Measurements from ENCODE around the gene INPP5E.
A peak's percentile ranks its signal among the peaks of the same experiment; 100 is the strongest.

The INPP5E gene

DNA sequence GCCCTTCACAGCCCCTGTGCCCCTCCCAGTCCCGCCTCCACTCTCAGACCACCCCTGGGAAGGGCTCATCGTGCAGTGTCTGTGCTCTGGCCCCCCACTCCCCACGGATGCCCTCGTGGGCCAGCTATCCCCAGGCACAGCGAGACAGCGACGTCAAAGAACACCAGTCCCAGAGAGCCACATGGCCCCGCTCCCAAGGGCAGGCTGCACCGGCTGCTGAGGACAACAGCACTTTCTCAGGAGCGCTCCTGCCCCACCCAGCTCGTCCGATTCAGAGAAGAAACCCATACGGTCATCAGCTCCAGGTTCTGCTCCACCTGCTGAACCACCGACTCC is 34.9 kb downstream of the INPP5E start:
- no peak for DNase-seq (ENCODE audit: low spot score)

DNA sequence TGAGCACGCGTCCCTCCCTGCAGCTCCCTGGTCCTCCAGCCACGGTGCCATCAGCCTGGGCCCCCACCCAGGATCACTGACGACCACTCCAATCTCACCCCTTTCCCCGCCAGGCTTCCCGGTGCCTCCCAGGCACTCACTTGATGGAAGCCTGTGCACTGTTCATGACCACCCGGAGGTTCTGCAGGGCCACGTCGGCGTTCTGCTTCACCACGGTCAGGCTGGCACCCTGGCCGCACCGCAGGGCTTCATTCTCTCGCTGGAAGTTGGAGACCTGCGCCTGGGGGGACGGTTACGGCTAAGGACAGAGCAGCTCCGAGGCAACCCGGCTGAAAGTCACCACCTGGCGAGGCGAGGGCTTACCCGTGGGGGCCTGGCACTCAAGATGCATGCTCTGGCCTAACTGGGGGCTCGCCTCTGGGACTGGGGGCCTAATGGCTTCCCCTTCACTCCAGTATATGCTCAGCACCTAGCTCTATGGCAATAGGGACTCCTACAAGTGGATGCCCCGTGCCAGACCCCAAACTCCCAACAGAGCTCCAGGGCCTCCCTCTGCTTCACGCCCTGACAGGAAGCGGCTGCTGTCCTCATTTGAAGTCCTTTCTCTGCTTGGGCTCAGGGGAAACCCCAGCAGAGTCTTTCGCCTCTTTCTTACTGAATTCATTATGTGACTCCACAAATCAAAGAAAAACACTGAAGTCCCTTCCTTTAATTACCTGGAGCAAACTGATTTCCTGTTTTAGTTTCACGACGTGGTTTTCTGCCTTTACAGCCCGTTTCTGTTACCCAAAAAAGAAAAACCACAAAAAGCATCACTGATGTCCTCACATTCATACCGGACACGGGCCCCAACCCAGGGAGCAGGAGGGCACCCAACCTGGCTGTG is 35.5 kb downstream of the INPP5E start:
- peak; percentile 38 for DNase-seq (ENCODE audit: low spot score)

DNA sequence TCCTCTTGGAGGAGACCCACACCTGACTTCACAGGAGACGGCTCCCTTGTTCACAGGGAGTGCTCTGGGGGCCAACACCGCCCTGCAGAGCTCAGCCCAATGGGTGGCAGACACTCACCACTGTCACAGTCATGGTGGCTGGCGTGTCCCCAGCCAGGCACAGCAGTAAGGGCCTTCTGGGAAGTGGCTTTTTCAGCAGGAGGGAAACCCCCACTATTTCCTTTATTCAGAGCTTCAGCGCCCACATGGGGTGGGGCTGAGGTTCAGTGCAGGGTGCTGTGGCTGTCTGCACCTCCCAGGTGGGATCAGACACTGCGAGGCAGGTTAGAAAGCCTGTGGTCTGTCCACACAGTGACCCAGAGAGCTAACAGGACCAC is 36.1 kb downstream of the INPP5E start:
- DNase-seq (ENCODE audit: low spot score): peak; percentile 89

DNA sequence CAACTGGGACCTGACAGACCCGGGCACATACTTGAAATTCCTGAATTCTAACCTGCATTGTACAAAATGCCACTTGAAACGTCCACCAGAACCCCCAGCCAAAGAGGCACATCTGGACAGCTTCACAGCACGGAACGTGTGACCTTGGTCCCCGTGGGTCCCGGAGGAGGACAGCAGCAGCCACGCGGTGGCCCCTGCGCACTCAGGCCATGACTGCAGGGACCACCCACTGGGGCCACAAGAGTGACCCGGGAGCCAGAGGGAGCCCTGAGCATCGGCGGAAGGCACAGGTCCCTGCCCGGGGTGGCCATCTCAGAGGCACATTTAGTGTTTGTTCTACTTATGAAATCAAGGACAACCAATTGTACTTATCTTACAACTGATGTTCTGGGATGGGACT is 37.6 kb downstream of the INPP5E start:
- DNase-seq (ENCODE audit: low spot score): no peak

DNA sequence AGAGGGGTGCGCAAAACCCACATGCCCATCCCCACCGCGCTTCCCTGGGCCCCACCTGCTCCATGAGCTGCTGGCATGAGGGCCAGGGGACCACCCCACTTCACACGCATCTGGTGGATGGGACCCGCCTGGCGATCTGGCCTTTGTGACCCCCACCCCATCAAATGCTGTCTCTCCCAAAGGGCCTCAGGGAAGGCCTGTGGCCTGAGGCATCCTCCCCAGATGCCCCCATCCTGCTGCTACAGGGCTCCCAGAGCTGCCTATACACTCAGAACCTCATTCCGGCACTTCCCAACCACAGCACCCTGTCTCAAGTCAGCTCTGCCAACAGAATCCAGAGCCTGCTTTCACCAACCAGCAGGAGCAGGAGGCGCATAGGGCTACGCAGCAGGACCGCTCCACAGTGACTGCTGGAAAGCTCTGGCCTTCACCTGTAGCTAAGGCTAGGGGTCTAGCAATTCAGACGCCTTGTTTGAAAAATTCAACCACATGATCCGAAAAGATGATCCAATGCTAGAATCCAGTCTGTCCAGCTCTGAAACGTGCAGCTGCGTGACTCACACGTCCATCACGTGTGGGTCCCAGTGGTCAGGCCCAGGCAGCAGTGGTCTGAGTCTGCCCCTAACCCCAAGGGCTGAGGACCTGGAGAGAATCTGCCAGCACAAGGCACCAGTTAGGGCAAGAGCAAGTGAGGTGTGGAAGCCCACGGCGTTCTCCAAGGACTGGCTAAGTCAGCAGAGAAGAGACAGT is 38.3 kb downstream of the INPP5E start:
- DNase-seq (ENCODE audit: low spot score): no peak

DNA sequence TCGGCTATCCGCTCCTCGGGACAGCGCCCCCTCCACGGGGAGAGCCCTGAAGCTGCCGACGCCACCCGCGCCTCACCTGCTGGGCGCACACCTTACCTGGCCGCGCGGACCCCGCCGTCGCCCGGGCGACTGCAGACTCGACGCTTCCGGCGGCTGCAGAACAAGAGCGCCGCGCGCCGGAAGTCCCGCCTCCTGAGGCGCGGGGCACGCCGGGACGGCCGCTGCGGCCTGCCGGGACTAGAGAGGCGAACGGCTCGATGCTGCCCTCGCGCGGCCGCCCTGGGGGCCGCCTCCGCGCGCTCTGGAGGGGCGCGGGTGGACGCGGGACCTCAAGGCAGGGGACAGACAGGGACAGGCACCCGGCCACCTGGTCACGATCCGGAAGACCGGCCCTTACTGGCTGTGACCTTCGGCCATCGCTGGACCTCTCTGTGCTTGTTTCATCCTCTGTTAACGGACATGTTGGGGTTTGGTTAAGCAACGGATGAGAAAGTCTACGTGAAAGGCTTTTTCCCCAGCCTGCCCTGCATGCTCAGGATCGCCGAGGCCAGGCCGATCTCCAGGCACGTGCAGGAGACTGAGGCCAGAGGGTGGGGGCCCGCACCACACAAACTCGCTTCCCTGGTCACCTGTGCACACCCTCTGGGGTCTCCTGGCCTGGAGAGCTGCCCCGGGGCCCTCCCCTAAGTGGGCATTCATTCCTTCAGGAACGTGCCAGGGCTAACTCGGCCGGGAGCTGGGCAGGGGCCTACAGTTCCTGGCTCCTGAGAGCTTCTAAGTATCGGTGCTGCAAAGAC is 39.4 kb downstream of the INPP5E start, which contains the start of gene SNAPC4:
TSS of gene SNAPC4 (minus strand) at position 133 of the 797 bp plus-strand sequence. CDS start 1,742 bp downstream, outside the sequence.
- DNase-seq (ENCODE audit: low spot score): peak; percentile 87

DNA sequence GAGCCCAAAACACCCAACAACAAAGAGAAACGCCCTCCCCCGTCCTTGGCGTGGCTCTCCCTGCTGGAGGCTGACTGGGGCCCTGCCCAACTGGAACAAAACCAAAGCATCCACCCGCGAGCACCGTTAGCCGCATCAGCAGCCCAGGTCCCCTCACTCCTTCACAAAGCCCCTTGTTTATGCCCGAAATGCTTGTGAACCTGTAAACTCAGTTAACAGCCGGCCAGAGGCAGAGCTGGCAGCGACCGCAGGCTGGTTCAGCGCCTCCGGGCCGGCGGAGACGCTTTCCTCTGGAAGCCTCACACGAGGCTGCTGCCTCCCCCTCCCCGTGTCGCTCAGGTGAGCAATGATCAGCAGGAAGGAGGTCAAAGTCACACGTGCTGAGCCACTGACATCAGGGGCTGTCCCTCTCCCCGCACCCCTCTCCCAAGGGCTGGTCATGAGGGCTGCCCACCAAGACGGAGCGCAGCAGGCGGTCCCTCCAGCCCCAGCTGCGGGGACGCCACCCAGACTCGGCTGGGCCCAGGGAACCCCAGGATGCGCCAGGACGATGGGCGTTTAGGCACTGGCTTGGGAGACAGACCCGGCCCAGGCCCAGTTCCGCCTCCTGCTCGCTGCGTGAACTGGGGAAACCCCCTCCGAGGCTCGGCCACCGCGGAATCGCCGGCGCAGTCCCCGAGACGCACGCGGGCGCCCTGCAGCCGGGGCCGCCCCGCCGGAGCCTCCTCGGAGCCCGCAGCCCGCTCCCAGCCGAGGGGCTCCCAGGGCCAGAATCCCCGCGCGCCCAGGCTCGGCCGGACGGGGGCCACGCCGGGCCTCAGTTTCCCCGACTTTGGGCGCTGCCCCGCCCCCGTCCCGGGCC is 40.2 kb downstream of the INPP5E start:
- peak; percentile 26 for DNase-seq (ENCODE audit: low spot score)

DNA sequence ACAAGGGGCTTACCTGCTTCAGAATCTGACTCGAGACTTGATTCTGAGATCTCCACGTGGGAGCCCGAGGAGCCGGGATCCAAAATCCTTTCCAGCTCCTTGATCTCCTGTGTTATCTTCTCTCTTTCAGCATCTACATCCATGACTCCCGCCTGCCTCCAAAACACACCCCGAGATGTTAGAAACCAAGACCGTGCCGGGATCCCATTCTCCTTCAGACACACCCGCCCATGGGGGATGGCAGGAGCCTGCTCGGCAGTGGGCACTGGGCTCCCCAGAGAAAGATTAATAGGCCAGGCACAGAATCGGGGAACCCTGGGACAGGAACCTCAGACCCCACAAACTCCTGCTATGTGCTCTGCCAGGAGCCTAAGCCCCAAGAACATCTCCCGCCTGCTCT is 41.4 kb downstream of the INPP5E start:
- DNase-seq (ENCODE audit: low spot score): no peak

DNA sequence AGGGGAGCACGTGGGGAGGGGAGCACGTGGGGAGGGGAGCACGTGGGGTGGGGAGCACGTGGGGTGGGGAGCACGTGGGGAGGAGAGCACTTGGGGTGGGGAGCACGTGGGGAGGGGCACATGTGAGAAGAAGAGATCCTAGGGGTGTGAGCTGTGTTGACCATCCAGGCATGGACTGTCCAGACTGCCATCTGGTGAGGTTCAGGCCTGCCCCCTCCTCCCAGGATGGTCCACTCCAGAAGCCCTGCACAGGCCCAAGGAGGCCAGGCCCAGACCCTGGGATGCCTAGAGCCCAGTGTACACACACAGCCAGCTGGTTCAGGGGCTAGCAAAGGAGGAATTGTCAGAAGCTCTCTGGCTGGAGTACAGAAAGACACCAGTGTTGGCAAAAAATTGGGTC is 42.0 kb downstream of the INPP5E start:
- DNase-seq (ENCODE audit: low spot score): no peak

DNA sequence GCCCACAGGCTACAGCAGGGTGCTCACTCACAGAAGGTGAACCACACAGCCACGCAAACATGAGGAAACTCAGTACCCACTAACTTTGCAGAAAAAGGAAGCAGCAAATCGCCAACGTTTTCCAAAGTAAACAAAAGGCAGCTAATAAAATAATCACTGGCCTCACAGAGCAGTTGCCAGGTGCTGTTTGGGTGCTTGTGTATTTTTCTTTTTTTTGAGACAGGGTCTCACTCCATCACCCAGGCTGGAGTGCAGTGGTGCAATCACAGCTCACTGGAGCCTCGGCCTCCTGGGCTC is 43.5 kb downstream of the INPP5E start:
- DNase-seq (ENCODE audit: low spot score): no peak

DNA sequence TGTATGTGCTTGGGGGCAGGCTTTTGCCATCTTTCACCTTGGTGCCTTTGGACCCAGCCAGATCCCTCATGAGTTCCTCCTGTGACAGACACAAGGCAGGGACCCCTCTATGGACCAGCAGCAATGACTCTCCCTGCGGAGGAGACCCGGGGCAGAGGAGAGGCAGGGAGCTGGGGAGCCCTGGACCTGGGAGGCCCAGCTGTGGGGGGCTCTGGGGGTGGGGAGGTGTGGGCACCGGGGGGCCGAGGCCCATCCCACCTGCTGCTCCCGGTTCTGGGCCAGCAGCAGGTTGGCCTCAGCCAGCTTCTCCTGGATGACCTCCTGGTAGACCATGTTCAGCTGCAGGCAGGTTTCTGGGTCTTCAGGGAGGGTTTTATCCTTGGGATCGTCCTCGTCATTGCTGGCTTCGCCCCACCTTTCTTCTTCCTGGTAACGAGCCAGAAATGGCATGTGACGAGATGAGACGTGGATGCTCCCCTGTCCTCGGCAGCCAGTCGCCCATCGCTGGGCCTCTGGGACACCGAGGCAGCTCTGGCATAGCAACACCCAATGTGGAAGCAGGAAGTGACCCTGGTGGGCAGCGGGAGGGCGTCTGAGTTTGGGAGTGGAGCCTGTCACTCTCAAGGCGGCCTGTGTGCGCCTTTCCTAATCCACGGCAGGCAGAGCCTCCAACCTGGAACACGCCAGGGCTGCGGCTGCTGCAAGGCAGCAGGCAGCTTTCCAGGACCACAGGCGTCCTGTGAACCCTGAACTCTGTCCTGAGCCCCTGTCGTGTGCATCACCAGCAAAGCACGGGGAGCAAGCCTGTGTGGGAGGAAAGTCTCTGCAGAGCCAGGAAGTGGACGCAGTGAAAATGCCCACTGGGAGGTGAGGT is 44.1 kb downstream of the INPP5E start:
- no peak for DNase-seq (ENCODE audit: low spot score)

DNA sequence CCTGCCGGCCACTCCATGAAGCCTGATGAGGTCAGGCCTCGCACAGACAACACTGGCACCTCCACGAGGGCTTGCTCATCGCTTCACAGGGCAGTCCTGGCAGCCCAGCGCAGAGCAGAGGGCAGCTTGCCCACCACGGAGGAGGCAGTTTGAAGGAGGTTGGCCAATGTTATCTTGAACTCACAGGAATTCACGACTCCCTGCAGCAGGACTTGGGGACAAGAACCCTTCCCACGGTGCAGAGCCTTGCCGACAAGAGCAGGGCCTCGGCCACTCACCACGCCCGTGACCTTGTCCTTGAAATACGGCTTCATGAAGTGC is 44.7 kb downstream of the INPP5E start:
- no peak for DNase-seq (ENCODE audit: low spot score)

DNA sequence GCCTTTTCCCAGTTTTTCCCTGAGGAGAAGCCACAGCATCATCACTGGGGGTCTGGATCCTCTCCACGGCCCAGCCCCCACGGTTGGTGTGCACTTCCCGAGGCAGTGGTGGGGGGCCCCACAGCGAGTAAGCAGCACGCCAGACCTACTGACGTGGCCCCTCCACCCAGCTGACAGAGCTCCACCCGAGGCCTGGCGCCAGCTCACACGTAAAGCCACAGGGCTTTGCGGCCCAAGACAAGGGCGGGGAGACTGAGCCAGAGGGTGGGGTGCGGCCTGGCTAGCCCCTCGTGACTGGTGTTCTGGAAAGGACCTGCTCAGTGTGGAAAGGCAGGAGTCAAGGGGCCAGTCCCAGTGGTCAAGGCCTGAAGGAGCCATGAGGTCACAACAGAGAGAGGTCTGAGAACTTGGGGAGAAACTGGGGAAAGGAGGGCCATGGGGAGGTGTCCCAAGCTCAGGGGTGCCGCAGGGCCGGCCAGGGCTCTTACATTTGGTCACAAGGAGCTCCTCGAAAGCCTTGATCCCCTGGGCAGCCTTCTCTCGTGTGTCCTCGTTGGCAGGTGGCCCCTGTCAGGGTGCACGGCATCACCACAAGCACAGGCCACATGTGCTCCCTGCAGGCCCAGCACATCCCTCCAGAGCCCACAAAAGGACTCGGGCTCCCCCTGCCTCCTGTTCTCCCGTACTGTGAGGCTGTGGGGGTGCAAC is 45.2 kb downstream of the INPP5E start:
- DNase-seq (ENCODE audit: low spot score): no peak

DNA sequence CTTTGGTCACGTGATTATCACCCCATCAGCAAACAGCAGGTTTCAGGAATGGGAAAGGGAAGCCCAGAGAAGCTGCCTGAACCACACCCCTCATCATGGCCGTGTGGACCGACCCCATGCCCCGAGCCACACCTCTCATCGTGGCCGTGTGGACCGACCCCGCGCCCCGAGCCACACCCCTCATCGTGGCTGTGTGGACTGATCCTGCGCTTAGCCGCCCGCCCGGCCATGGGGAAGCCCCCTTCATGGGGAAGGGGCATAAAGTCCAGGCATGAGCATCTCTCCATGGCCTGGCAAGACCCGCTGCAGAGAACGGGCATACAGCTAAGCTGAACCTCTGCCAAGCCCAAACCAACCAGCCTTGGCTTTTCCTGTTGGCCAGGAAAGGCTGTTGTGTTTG is 46.1 kb downstream of the INPP5E start:
- no peak for DNase-seq (ENCODE audit: low spot score)

DNA sequence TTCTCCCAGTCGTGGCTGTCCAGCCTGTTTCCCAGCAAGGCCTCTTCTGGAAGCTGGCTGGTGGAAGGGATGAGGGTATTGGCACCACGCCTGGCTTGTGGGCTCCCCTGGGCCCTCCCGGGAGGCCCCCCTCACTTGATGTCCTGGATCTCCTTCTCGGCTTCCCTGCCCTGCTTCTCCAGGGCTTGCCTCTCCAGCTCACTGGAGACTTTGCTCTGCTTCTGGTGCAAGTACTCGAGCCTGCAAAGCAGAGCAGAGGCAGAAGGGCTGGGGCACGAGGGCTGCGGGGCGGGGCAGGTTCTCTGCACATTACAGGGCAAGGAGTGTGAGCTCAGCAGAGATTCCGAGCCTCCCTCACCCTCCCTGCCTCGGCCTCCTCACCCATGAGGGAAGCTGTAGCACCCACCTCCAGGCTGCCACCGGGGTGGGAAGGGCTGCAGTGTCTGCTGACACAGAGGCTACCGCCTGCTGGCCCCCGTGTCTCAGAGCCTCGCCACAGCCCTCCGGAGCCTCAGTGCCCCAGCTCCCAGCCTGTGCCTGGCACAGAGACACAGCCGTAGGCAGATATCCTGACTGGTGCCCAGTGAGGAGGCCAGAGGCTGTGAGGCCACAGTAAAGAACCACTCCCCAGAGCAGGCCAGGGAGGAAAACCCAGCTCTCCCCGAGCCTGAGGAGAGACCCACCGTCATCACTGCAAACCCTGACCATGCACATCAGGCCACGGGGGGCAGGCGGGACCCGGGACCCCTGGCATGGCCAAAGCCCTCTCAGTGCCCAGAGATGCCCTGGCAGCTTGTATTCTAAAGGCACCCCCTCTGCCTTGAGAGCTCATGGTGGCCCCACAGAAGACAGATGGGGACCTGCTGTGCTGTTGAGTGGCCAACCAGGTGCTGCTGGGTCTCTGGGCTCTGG is 46.9 kb downstream of the INPP5E start:
- no peak for DNase-seq (ENCODE audit: low spot score)

DNA sequence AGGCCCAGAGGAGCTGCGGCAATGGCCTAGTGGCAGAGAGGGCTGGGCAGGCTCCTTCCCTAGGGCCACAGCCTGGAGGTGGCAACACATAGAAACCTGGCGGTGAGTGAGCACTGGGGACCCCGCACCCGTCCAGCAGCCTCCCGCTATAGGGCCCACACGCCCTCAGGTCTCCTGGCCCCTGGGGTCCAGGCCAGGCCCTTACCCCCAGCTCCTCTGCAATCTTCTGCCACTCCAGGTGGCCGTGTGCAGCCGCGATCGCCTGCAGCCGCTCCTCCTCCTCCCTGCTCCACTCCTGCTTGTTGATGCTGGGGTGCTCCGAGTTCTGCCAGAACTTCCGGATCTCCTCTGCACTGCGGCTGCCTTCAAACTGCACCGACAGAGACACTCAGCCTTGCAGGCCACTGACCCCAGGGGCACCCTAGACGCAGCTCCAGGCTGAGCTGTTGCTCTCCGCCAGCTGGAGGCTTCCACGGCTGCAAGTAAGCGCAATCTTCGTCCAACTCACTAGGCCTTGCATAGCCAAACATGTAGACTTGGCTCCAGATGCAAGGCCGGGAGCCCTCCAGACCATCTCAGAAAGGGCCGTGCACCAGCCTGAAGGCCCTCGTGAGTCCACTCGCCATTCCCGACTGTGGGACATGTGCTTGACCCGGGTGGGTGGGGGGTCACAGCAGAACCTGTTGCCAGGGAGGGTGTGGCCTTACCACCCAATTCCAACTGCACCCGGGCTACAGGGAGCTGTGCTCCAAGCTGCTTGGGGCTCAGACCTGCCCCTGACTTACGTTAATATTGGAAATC is 47.7 kb downstream of the INPP5E start:
- DNase-seq (ENCODE audit: low spot score): no peak

DNA sequence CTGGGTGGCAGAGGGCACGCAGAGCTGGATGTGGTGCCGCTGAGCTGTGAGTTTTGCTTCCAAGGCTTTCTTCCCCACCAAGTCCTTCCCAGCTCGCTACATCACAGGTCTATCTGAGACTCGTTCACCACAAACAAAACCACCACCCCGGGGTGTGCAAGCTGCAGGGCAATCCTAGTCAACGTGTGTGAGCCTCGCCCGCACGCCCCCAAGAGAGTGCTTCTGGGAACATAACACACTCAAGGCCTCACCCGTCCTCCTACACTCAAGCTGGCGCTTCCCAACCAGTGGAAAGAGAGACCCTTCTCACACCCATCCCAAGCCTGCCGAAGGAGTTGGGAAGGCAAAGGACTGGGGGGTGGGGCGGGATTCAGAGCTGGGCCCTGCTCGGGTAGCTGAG is 50.2 kb downstream of the INPP5E start:
- DNase-seq (ENCODE audit: low spot score): no peak

DNA sequence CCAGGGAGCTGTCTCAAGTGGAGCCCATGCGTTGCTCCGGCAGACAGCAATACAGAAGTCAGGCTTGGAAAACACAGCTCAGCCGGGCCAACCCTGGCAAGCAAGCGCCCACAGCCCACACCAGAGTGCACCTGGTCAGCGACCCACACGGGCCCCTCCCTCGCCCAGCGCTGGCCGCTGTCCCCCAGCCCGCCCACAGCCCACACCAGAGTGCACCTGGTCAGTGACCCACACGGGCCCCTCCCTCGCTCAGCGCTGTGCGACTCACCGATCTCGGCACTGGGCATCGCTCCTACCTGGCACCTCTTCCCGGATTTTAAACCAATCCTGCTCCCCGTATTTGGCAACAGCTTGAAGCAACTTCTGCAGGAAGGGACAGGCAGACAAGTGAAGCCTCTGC is 52.4 kb downstream of the INPP5E start:
- no peak for DNase-seq (ENCODE audit: low spot score)
